SU-DHL-6 (cell line): Measurements from ENCODE around the gene S100A16.

ENCODE experiments used
- EZH2phosphoT487 ChIP-seq: fragments of 200-600 bp; sonication (generic), shearing (Covaris generic); conservative IDR thresholded peaks from 2 replicates; pipeline ENCODE4 v1.6.1; 2018; ENCODE audit warnings: mild to moderate bottlenecking, antibody characterized with exemption, low read length, moderate library complexity, mixed read lengths
- TF ChIP-seq, protein P1 (sequence below): fragments of 200-600 bp; sonication (generic); IDR thresholded peaks from one replicate; pipeline ENCODE4 v1.5.1; 2017; ENCODE audit warnings: antibody characterized with exemption, mild to moderate bottlenecking, low read length, moderate library complexity; ENCODE audit not compliant: insufficient read depth, poor library complexity, severe bottlenecking

DNA sequence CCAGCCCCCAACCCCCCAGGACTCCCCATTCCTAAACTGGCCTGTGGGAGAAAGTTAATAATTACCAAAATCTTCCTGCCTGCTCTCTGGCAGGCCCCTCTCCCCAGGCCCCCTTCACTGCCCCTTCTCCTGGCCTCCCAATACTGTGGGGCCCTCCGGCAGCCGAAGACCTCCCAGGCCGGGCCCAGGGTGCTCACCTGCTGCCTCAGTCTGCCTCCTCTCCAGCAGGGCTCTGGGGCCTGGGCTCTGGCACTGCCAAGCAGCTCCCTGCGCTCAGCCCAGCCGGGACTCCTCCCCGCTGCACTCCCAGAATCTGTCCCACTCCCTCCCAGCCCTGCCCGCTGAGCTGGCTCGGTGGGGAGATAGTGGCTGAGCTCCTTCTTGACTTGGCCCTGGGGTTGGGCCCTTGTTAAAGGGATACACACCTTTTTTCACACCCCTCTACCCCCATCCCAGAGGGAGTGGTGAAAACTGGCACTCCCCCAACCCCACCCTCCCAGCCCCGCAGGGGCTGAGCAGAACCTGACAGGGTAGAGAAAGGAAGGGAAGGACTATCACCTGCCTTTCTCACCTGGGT, at the start of gene S100A16:
- no peak for TF ChIP-seq EZH2phosphoT487
- TF ChIP-seq, protein P1, sequence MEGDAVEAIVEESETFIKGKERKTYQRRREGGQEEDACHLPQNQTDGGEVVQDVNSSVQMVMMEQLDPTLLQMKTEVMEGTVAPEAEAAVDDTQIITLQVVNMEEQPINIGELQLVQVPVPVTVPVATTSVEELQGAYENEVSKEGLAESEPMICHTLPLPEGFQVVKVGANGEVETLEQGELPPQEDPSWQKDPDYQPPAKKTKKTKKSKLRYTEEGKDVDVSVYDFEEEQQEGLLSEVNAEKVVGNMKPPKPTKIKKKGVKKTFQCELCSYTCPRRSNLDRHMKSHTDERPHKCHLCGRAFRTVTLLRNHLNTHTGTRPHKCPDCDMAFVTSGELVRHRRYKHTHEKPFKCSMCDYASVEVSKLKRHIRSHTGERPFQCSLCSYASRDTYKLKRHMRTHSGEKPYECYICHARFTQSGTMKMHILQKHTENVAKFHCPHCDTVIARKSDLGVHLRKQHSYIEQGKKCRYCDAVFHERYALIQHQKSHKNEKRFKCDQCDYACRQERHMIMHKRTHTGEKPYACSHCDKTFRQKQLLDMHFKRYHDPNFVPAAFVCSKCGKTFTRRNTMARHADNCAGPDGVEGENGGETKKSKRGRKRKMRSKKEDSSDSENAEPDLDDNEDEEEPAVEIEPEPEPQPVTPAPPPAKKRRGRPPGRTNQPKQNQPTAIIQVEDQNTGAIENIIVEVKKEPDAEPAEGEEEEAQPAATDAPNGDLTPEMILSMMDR: no peak
